SH-SY5Y (cell line): ENCODE data around the gene PGRMC1.

Experiments
- GATA2 ChIP-seq: IDR thresholded peaks from 2 replicates; pipeline ENCODE4 v1.6.1; 2011; ENCODE audit warnings: mild to moderate bottlenecking, low read depth, low read length
- GATA3 ChIP-seq: IDR thresholded peaks from 2 replicates; pipeline ENCODE4 v1.6.1; 2011; ENCODE audit warnings: low read depth, mild to moderate bottlenecking, low read length, moderate library complexity

Gene PGRMC1

DNA sequence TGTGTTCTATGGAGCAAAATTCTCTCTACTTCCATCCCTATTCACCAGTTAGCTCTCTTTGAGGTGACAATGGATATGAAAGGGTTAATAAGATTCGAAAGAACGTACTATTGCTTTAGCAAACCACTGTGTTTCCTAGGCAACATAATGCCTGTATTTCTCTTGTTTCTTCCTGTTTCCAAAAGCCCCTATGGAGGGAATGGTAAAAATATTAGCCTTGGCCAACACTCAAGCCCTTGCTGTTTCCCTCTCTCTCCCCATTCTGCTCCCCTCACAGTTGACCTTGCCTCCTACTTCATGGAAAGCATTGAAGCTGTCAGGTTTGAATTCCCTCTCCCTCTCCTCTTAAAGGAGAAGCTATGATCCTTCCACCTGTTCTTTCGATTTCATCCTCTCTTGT is 9.6 kb upstream of the PGRMC1 start:
- TF ChIP-seq GATA2 = no peak
- TF ChIP-seq GATA3 = no peak

DNA sequence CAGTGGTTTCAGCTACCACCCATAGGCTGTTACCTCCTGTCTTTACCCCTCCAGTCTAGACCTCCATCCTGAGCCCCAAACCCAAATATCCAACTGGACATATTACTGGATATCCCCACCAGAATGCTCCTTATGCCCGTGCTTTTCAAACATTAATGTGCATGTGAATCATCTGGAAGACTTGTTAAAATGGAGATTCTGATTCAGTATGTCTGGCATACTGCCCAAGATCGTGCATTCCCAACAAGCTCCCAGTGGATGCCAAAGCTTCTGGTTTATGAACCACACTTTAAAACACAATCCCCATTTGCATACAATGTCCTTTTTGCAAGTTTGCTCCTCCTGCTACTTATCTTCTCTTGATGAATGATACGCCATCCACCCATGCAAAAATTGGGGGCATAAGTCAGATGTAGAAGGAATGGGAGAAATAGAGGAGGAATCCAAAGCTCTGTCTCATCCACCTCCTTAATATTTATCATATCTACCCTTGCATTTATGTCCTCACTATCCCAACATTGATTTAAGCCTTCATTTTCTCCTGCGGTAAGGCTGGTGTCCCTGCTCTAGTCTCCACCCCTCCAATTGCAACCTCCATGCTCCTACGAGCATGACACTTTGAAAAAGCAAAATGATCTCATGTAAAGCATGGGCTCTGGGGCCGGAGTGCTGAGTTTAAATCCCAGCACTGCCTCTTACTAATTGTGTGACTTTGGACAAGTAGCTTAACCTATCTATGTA is 7.4 kb upstream of the PGRMC1 start:
- TF ChIP-seq GATA3 = no peak
- no peak for TF ChIP-seq GATA2

DNA sequence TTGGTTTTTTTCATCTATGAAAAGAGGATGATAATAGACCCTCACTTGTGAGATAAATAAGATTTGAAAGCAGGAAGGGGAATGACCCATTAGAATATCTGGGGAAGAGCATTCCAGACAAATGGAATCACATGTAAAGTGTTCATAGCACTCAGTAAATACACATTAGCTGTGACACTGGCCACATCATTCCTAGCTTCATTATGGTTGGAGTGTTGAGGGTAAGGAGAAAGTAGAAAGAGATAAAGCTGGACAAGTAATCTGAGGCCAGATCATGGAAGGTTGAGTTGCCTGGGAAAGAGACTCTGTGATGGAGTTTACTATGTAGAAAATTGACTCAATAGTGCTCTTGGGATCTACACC is 6.9 kb upstream of the PGRMC1 start:
- TF ChIP-seq GATA3 (no peak), GATA2 (no peak)

DNA sequence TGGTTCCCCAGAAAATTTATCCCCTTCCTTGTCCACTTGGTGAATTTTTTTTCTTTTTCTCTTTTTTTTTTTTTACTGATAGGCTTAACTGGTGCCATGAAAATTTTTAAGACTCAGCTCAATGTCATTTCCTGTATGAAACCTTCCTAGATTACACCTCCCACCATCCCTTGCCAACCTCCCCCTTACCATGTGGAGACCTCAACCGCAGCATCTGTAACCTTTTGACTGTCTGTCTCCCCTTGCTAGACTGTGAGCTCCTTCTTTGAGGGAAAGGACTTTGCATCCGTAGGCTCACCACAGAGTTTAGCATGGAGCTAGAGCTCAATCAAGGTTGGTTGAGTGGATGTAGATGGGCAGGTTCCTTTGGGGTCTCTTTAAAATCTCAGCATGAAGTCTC is 5.2 kb upstream of the PGRMC1 start:
- TF ChIP-seq GATA2 (no peak), GATA3 (no peak)

DNA sequence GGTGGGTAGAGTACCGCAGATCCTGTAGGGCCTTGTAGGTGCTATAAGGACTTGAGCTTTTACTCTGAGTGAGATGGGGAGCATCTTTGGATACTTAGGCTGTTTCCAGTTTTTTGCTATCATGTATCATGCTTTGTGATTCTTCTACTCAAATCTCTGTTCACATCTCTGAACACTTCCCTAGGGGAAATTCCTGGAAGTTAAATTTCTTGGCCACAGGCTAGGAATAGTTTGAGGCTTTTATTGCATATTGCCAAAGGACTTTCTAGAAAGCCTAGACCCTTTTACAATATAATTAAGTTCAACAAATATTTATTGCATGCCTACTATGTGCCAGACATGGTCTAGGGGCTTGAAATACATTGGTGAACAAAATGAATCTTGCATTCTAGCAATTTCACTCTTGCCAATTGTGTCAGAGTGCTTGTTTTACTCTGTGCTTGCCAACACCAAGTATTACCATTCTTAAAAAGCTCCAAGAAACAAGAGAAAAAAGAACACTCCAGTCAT is 4.1 kb upstream of the PGRMC1 start:
- TF ChIP-seq GATA3 (no peak), GATA2 (no peak)

DNA sequence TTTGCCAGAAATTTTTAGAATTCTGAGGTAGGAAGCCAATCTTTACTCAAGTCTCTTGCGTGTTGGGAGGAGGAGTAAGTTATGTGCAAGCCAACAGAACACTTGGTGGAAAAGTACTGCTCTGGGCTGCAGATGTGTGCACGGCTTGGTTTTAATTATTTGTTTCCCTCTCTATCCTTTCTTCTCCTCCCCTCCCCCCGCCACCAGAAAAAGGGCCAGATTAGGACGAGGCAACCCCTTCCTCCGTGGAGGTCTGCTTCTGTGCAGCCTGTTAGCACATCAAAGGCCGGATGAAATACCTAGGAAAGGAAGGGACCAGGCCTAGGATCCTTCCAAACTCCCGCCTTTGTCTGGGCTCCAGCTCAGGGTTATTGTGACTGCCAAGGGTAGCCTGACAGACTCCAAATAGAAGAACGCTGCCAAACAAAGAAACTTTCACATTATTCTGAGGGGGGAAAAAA is 1.0 kb upstream of the PGRMC1 start:
- TF ChIP-seq GATA2 (no peak), GATA3 (no peak)

DNA sequence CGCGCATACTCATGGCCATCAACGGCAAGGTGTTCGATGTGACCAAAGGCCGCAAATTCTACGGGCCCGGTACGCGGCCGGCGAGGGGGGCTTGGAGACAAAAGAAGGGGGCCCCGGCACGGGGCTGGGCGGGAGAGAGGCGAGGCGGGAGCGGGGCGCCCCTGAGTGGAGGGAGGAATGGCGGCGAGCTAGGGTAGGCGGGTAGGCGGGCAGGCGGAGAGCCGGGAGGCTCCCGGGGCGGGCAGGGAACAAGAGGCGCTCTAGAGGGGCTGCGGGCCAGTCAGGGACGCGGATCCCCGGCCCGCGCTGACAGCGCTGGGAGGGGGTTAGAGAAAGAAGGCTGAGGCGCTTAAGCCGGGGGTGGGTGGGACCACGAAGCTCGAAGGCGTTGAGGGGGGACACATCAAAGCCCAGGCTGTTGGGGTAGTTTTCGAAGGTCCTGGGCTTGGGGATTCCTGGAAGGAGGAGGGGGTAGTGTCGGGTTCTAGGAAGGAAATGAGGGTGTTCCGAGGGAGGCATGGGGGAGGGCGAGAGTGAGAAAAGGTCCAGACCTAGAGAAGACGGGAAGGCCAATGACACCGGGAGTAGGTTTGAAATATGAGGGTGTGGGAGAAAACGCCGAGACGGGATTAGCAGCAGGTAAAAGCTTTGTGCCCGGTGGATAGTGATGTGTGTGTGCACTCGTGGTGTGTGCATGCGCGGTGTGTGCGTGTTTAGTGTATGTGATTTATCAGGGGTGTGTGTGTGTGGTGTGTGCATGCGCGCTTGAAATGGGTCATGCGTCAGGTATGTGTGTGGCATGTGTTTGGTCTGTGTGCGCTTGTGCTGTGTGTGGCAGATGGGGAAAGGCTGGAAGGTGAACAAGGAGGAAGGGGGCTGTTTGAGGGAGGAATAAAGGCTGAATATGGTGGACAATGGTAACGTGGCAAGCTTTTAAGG is 807 bp downstream of the PGRMC1 start:
- TF ChIP-seq GATA2 (no peak), GATA3 (no peak)

DNA sequence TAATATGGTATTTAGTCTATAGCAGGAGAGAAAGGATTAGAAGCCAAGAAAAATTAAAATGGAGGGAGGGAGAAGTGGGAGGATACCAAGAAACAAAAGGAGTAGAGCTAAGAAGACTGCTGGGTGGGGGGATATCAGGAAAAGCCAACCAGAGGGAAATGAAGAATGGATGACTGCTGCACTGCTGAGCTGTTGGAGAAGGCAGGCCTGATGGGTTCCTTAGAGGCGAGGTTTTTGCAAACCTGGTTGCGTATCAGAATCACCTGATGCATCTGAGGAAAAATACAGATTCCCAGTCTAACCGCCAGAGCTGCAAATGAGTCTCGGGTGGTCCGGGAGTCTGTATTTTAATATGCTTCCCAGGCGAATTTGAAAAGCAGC is 1.5 kb downstream of the PGRMC1 start:
- TF ChIP-seq GATA3 (no peak), GATA2 (no peak)

DNA sequence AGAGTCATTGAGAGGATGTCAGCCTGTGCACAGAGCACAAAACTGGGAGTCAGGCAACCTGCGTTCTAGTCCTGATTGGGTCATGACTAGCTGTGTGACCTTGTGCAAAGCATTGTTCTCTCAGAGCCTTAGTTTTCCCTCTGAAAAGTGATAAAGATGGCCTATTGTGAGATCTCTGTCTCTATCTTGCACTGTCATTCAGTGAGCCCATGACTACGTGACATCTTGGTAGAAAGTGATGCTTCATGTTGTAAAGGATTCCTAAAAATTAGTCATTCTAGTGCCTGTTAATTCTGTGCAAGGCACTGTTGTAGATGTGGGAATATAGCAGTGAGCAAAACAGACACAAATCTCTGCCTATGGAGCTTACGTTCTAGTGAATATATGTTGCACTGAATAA is 2.5 kb downstream of the PGRMC1 start:
- no peak for TF ChIP-seq GATA3
- TF ChIP-seq GATA2 = no peak

DNA sequence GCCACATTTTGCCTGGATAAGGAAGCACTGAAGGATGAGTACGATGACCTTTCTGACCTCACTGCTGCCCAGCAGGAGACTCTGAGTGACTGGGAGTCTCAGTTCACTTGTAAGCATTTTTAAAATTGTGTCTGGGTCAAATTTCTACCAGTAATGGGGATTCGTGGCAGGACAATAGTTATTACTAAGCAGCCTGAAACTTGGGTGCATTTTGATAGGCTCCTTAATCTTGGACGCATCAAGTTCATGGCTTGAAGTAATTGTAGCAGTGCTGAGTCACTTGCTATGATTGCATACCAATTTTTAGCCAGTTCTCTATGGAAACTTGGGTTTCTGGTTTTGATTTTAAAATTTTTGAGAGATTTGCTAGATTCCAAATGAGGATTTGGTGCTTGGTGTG is 4.3 kb downstream of the PGRMC1 start:
- TF ChIP-seq GATA2 (no peak), GATA3 (no peak)

DNA sequence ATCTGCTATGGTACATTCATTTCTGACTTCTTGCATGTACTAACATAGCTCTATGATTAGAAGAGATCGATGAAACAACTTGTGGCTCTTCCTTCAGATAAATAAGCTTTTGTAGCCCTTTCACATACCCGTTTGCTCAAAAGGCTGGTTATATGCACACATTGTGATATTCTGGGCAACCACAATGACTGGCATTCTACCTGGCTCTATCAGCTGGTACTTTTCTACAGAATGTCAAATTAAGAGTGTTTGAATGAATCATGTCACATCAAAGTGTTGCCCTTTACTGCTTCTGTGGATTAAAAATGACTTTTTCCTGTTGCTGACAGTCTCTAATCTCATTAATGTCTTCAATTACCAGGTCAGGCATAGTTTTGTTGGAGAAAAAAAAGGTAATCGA is 11.6 kb downstream of the PGRMC1 start:
- TF ChIP-seq GATA2 (no peak), GATA3 (no peak)

DNA sequence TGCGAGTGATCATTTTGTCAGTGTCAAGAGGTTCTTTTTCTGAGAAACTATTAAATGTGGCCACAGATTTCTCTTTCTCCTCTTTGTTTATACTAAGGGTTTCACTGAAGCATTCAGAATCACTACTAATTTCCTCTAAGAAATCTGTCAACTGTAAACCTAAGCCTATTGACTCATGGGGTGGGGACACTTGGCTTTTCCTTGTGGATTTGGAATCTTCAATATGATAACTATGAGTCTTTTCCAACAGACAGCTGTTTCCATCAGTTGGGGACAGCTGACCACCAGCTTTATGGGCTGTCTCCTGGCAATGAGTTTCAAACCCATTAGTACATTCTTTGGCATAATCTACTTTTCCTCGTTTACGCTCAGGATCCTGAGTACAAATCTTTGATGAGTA is 13.8 kb downstream of the PGRMC1 start:
- TF ChIP-seq GATA2 = no peak
- TF ChIP-seq GATA3 = no peak

DNA sequence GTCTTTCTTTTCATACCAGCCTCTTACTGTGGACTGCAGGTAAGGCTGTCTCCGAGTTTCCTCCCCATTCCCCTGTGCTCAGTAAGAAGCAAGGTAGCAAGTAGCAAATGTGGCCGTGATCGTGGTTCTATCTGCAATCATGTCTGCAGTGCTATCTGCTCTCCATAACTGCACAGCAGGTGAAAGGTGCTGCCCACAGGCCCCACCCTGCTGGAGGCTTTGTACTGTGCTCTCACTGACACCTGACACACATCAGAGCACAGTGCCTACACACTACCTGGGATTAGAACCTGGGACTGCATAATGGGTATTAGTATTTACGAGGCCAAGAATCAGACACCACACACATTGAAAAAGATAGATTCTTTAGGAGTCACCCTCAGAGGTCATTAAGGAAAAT is 15.3 kb downstream of the PGRMC1 start:
- no peak for TF ChIP-seq GATA2
- no peak for TF ChIP-seq GATA3

DNA sequence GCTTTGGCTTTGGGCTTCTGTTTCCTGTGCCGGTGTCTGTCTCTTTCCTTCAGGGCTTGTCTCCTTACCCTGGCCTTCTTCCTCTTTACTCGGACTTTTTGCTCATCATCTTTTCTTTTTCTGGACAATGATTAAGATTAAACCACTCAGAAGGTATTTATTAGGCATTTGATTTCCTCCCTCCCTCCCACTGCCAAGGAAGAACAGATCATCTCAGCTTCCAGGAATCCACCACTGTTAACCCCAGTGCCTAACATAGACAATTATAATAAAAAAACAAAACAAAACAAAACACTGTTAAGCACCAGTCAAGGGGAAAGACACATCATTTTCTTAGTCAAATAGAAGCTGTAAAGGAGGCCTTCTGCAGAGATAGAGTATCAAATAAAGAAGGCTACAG is 16.6 kb downstream of the PGRMC1 start:
- TF ChIP-seq GATA2 (no peak), GATA3 (no peak)
